GM04503 (cell line): ENCODE results near the gene HOXB6.

ENCODE experiments used
- DNase-seq: peaks from one replicate; pipeline ENCODE4 v3.0.0-alpha.2; 2012; ENCODE audit warnings: low read depth

Gene HOXB6

GRCh38 chr17:48594538-48595277 is 10.1 kb downstream of the HOXB6 start:
- no peak for DNase-seq

- peak; percentile 85 for DNase-seq
Measured at GRCh38 chr17:48593840-48594537, 10.8 kb downstream of the HOXB6 start.

GRCh38 chr17:48593126-48593829 is 11.5 kb downstream of the HOXB6 start, which contains the start of gene HOXB5:
TSS of gene HOXB5 (minus strand) at chr17:48593779. CDS start at chr17:48593682, 97 bp downstream.
- no peak for DNase-seq

GRCh38 chr17:48592577-48592976 is 12.2 kb downstream of the HOXB6 start:
- no peak for DNase-seq

GRCh38 chr17:48592057-48592514 is 12.7 kb downstream of the HOXB6 start:
- no peak for DNase-seq

GRCh38 chr17:48591255-48592056 is 13.3 kb downstream of the HOXB6 start:
- no peak for DNase-seq

GRCh38 chr17:48590607-48591161 is 14.1 kb downstream of the HOXB6 start:
- no peak for DNase-seq

GRCh38 chr17:48589831-48590606 is 14.8 kb downstream of the HOXB6 start, which contains the start of gene HOXB3:
TSS of gene HOXB3 (minus strand) at chr17:48590241. CDS start at chr17:48552474, 37,767 bp downstream.
- peak; percentile 94 for DNase-seq

GRCh38 chr17:48589060-48589830 is 15.5 kb downstream of the HOXB6 start:
- DNase-seq, result no peak

- no peak for DNase-seq
Measured at GRCh38 chr17:48588528-48588927, 16.3 kb downstream of the HOXB6 start.

GRCh38 chr17:48588074-48588415 is 16.7 kb downstream of the HOXB6 start:
- DNase-seq, result no peak

- DNase-seq, result no peak
Measured at GRCh38 chr17:48587276-48588073, 17.3 kb downstream of the HOXB6 start.

GRCh38 chr17:48586355-48587258 is 18.2 kb downstream of the HOXB6 start:
- no peak for DNase-seq

GRCh38 chr17:48584223-48584741 is 20.5 kb downstream of the HOXB6 start:
- no peak for DNase-seq

- no peak for DNase-seq
Measured at GRCh38 chr17:48583708-48584222, 21.0 kb downstream of the HOXB6 start.

GRCh38 chr17:48582750-48583069 is 22.1 kb downstream of the HOXB6 start:
- no peak for DNase-seq

- DNase-seq, result no peak
Measured at GRCh38 chr17:48579760-48580554, 24.8 kb downstream of the HOXB6 start.
